Activated naive CD4-positive, alpha-beta T cell treated with anti-CD3 and anti-CD28 coated beads for 36 hours (primary cell): Measurements from ENCODE around the gene RIPOR1. TPM values are rescaled to one million over a fixed set of nuclear protein-coding genes. Genes with fewer than 3 reads are reported as not detected.

ENCODE experiments used
- CTCF ChIA-PET: fragments of 350-600 bp; sonication (Branson Sonifier 250); formaldehyde crosslinking; loops from one replicate; lab custom pipeline; 2021; ENCODE audit warnings: antibody characterized with exemption; lab: Charles Lee
- DNase-seq: peaks from one replicate; pipeline ENCODE4 v3.0.0-alpha.2; 2020
- H3K27ac Mint-ChIP-seq: one replicate; pipeline ENCODE4 v1.8.0; 2021; ENCODE audit warnings: mild to moderate bottlenecking, mixed read lengths
- H3K27me3 Mint-ChIP-seq: one replicate; pipeline ENCODE4 v1.8.0; 2021; ENCODE audit warnings: low read depth, mixed read lengths
- H3K36me3 Mint-ChIP-seq: one replicate; pipeline ENCODE4 v1.8.0; 2021; ENCODE audit warnings: low read depth, mixed read lengths
- H3K4me1 Mint-ChIP-seq: one replicate; pipeline ENCODE4 v1.8.0; 2021; ENCODE audit warnings: low read depth, mixed read lengths
- H3K4me3 Mint-ChIP-seq: one replicate; pipeline ENCODE4 v1.8.0; 2021; ENCODE audit warnings: mild to moderate bottlenecking, moderate library complexity, mixed read lengths
- H3K9me3 Mint-ChIP-seq: one replicate; pipeline ENCODE4 v1.8.0; 2021; ENCODE audit warnings: mixed read lengths
- intact Hi-C: fragments of 100-400 bp; cut with micrococcal nuclease; formaldehyde crosslinking; loops from one replicate; pipeline ENCODE4 v1.15.1; 2023
- total RNA-seq, 2 experiments: library from RNA; stranded (reverse); gene quantifications; one replicate each; pipeline ENCODE4 v1.2.3, GENCODE V29; 2021

RIPOR1 gene
- total RNA-seq, 2 experiments from 2014 or later, result 34.2 to 41.9 TPM

DNA sequence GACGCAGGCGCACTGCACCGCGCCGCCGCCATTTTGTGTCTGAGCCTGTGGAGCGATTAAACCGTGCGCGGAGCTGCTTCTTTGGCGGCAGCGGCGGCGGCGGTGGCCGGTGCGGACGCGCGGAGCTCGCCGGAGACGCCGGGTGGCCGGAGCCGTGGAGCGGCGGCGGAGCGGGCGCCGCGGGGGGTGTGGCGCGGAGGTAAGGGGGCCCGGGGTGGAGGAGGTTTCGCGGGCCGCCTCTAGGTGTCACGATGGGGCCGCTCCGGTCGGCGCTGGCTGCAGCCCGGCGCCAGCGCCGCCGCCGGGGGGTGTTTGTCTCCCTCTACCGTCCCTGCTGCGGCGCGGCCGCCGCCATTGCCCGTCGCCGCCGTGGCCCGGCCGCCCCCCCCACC lies 33.9 kb downstream of the RIPOR1 start, which contains the start of gene CTCF:
Gene CTCF (plus strand): TSS at position 1 of the 392 bp plus-strand sequence. CDS start 48,307 bp downstream, outside the sequence.
- intact Hi-C loops, result loop anchor here (1.0 to 5.0 kb wide), 17 partner anchors 15 to 534 kb away; partner anchors contain the start of genes ACD, ATP6V0D1, CBFB and FHOD1
- Mint-ChIP-seq H3K27me3 (no peaks in the 10 kb centered on the region), H3K27ac (peak within 1 kb of the TSS; percentile 86), H3K4me1 (peaks cover 45% of the 10 kb centered on the region), H3K36me3 (no peaks in the 10 kb centered on the region), H3K4me3 (peak within 1 kb of the TSS; percentile 78), H3K9me3 (no peaks in the 10 kb centered on the region)
- peak; percentile 83 for DNase-seq
- CTCF ChIA-PET, result interaction anchor here (0.5 to 9.9 kb wide), 17 partner anchors 9 to 519 kb away, joined by 3 to 142 read pairs (median 6); partner anchors contain the start of genes ACD, C16orf86, CARMIL2 and ENKD1

GRCh38 chr16:67562918-67563707 lies 34.5 kb downstream of the RIPOR1 start:
- H3K27me3 Mint-ChIP-seq, result no peaks in the 10 kb centered on the region
- DNase-seq, result peak; percentile 55
- intact Hi-C loops, result loop anchor here (1.0 to 5.0 kb wide), 17 partner anchors 16 to 534 kb away; partner anchors contain the start of genes ACD, ATP6V0D1, CBFB and FHOD1
- H3K9me3 Mint-ChIP-seq, result no peaks in the 10 kb centered on the region
- no peaks in the 10 kb centered on the region for H3K36me3 Mint-ChIP-seq
- peaks cover 43% of the 10 kb centered on the region for H3K4me1 Mint-ChIP-seq
- peak overlapping the region; percentile 78 for H3K4me3 Mint-ChIP-seq
- CTCF ChIA-PET, result interaction anchor here (0.6 to 9.9 kb wide), 14 partner anchors 9 to 244 kb away, joined by 3 to 142 read pairs (median 6); partner anchors contain the start of genes ACD, C16orf86, ENKD1 and TSNAXIP1
- peak overlapping the region; percentile 92 for H3K27ac Mint-ChIP-seq

DNA sequence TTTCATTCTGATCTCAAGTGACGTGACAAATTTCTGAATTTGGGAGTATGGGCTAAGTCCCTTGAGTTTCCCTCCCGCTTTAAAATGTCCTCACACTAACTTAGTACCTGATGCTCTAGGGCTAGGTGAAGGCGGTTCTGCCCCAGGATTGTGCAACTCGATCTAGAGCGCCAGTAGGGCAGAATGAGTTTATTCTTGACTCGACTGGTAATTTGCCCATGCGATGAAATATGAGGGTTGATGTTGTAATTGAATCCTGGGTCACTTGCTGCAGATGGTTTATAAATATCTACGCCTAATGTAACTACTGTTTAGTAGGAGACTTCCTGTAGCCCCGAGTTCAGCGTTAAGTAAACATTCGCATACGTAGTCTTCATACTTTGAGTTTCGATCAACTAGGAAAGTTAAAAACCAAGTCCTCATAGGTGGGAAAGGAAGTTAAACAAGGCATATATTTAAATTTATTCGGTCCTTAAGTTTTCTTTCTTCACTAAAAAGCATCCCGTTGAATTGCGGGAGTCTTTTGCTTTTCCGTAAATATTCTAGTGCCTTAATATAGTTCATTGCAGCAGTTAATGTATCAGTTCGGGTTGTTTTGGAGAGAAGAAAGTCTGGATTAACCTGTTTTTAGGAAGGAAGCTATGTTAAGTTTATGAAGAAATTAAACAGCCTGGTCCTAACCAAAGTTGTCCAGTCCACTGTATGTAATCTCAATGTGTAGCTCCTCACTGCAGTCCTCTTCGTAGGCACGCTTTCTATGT lies 35.3 kb downstream of the RIPOR1 start:
- Mint-ChIP-seq H3K27me3 (no peaks in the 10 kb centered on the region), H3K9me3 (no peaks in the 10 kb centered on the region), H3K36me3 (no peaks in the 10 kb centered on the region), H3K4me3 (peak overlapping the region; percentile 78), H3K4me1 (peaks cover 49% of the 10 kb centered on the region), H3K27ac (peak overlapping the region; percentile 92)
- DNase-seq, result peak; percentile 57
- intact Hi-C loops, result loop anchor here (2.0 to 5.0 kb wide), 3 partner anchors 317 to 535 kb away; partner anchors contain the start of genes CBFB, FHOD1 and SLC9A5
- CTCF ChIA-PET, result interaction anchor here (0.6 to 9.9 kb wide), 17 partner anchors 8 to 243 kb away, joined by 3 to 142 read pairs (median 5); partner anchors contain the start of genes ACD, C16orf86, ENKD1 and TSNAXIP1

DNA sequence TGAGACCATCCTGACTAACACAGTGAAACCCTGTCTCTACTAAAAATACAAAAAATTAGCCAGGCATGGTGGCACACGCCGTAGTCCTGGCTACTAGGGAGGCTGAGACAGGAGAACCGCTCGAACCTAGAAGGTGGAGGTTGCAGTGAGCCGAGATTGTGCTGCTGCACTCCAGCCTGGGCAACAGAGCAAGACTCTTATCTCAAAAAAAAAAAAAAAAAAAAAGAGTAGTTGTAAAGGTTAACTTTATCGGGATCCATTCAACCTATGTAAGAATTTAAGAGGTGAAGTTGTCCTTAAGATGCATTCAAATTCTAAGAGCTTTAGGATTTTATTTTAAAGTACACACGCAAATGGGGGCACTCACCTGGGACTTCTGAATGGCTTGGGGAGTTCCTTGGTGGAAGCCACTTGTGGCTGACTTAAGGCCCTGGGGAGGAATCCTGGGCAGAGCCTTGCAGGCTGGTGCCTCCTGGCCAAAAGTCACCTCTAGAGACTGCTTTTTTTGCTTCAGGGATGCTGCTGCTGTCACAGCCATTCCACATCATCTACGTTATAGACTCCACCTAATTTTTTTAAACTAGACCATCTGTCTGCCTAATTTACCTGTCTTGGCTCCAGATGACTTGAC lies 37.0 kb downstream of the RIPOR1 start:
- Mint-ChIP-seq H3K36me3 (peaks cover 1% of the 10 kb centered on the region), H3K4me1 (peaks cover 45% of the 10 kb centered on the region), H3K27ac (no peak overlapping the region), H3K4me3 (no peak overlapping the region), H3K9me3 (no peaks in the 10 kb centered on the region), H3K27me3 (no peaks in the 10 kb centered on the region)
- no peak for DNase-seq
- intact Hi-C loops, result no loop called here
- CTCF ChIA-PET, result interaction anchor here (0.9 kb wide), 1 partner anchor 14 kb away, joined by 3 read pairs; no protein-coding TSS in a partner anchor

GRCh38 chr16:67571464-67571863 lies 42.8 kb downstream of the RIPOR1 start:
- Mint-ChIP-seq H3K9me3 (no peaks in the 10 kb centered on the region), H3K4me1 (peaks cover 25% of the 10 kb centered on the region), H3K4me3 (no peak overlapping the region), H3K27me3 (no peaks in the 10 kb centered on the region), H3K36me3 (peaks cover 17% of the 10 kb centered on the region), H3K27ac (no peak overlapping the region)
- DNase-seq, result no peak
- intact Hi-C loops, result no loop called here
- CTCF ChIA-PET, result interaction anchor here (0.7 to 1.8 kb wide), 4 partner anchors 9 to 245 kb away, joined by 3 to 4 read pairs (median 4); partner anchors contain the start of gene CARMIL2

- no peak overlapping the region for H3K4me3 Mint-ChIP-seq
- CTCF ChIA-PET, result interaction anchor here (0.9 to 1.8 kb wide), 5 partner anchors 9 to 73 kb away, joined by 3 to 6 read pairs (median 3); partner anchors contain the start of gene CARMIL2
- H3K27ac Mint-ChIP-seq, result no peak overlapping the region
- no peak for DNase-seq
- intact Hi-C loops, result no loop called here
- H3K36me3 Mint-ChIP-seq, result peaks cover 22% of the 10 kb centered on the region
- H3K4me1 Mint-ChIP-seq, result peaks cover 22% of the 10 kb centered on the region
- H3K27me3 Mint-ChIP-seq, result no peaks in the 10 kb centered on the region
- no peaks in the 10 kb centered on the region for H3K9me3 Mint-ChIP-seq
Observed at GRCh38 chr16:67571981-67572431, 43.4 kb downstream of the RIPOR1 start.

DNA sequence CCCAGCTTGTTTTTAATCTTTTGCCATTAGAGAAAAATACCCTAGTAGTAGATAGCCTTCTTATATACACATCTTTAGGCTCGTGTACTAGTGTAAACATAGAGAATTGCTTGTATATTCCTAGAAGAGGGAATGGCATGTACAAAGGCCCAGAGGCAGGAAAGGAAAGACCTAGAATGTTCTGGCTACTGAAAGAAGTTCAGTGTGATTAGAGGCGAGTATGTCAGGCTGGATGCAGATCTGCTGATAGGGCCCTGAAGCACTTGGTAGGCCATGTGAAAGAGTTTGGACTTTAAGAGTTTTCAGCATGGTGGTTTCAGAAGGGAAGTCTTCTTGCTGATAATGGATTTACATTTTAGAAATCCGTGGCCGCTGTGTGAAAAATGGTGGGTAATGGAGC lies 51.1 kb downstream of the RIPOR1 start:
- intact Hi-C loops, result no loop called here
- Mint-ChIP-seq H3K36me3 (peaks cover 15% of the 10 kb centered on the region), H3K27me3 (no peaks in the 10 kb centered on the region), H3K4me1 (peaks cover 20% of the 10 kb centered on the region), H3K4me3 (no peak overlapping the region), H3K9me3 (no peaks in the 10 kb centered on the region), H3K27ac (no peak overlapping the region)
- no peak for DNase-seq
- CTCF ChIA-PET, result interaction anchor here (0.6 to 1.4 kb wide), 4 partner anchors 14 to 162 kb away, joined by 3 to 5 read pairs (median 4); no protein-coding TSS in a partner anchor

GRCh38 chr16:67580202-67580601 lies 51.6 kb downstream of the RIPOR1 start:
- Mint-ChIP-seq H3K27me3 (no peaks in the 10 kb centered on the region), H3K27ac (no peak overlapping the region), H3K36me3 (peaks cover 13% of the 10 kb centered on the region), H3K9me3 (no peaks in the 10 kb centered on the region), H3K4me1 (peaks cover 24% of the 10 kb centered on the region), H3K4me3 (no peak overlapping the region)
- intact Hi-C loops, result no loop called here
- no peak for DNase-seq
- CTCF ChIA-PET, result interaction anchor here (0.9 kb wide), 1 partner anchor 15 kb away, joined by 4 read pairs; no protein-coding TSS in a partner anchor

DNA sequence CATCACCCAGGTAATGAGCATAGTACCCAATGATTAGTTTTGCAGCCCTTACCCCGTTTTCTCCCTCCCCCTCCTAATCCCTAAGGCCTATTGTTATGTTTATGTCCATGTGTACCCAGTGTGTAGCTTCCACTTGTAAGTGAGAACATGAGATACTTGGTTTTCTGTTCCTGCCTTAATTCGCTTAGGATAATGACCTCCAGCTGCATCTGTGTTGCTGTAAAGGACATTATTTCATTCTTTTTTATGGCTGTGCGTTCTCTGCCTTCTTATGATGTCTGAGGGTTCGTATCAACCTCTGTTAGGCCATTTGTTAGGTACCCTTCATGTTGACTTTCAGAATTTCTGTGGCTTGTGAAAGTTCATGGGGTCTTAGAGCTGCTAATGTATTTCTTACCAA lies 64.7 kb downstream of the RIPOR1 start:
- CTCF ChIA-PET, result interaction anchor here (0.7 to 2.0 kb wide), 3 partner anchors 30 to 147 kb away, joined by 3 to 7 read pairs (median 4); partner anchors contain the start of gene CTCF
- Mint-ChIP-seq H3K27me3 (no peaks in the 10 kb centered on the region), H3K4me3 (no peak overlapping the region), H3K36me3 (peaks cover 9% of the 10 kb centered on the region), H3K27ac (no peak overlapping the region), H3K9me3 (no peaks in the 10 kb centered on the region), H3K4me1 (peaks cover 27% of the 10 kb centered on the region)
- intact Hi-C loops, result no loop called here
- DNase-seq, result no peak

GRCh38 chr16:67593701-67594100 lies 65.1 kb downstream of the RIPOR1 start:
- no peaks in the 10 kb centered on the region for H3K27me3 Mint-ChIP-seq
- intact Hi-C loops, result no loop called here
- H3K36me3 Mint-ChIP-seq, result peaks cover 9% of the 10 kb centered on the region
- H3K27ac Mint-ChIP-seq, result no peak overlapping the region
- peaks cover 27% of the 10 kb centered on the region for H3K4me1 Mint-ChIP-seq
- no peak for DNase-seq
- H3K4me3 Mint-ChIP-seq, result no peak overlapping the region
- H3K9me3 Mint-ChIP-seq, result no peaks in the 10 kb centered on the region
- CTCF ChIA-PET, result interaction anchor here (0.7 to 2.0 kb wide), 3 partner anchors 31 to 147 kb away, joined by 3 to 7 read pairs (median 4); partner anchors contain the start of gene CTCF

GRCh38 chr16:67594256-67594915 lies 65.8 kb downstream of the RIPOR1 start:
- no peak overlapping the region for H3K27ac Mint-ChIP-seq
- H3K36me3 Mint-ChIP-seq, result peaks cover 9% of the 10 kb centered on the region
- H3K4me1 Mint-ChIP-seq, result peaks cover 29% of the 10 kb centered on the region
- CTCF ChIA-PET, result interaction anchor here (0.7 to 2.0 kb wide), 4 partner anchors 14 to 264 kb away, joined by 3 to 7 read pairs (median 4); partner anchors contain the start of gene CTCF
- DNase-seq, result no peak
- intact Hi-C loops, result no loop called here
- H3K27me3 Mint-ChIP-seq, result no peaks in the 10 kb centered on the region
- H3K9me3 Mint-ChIP-seq, result no peaks in the 10 kb centered on the region
- H3K4me3 Mint-ChIP-seq, result no peak overlapping the region
